Measurements from ENCODE around the gene SP8. TPM values are rescaled to one million over a fixed set of nuclear protein-coding genes. Genes with fewer than 3 reads are reported as not detected.

SP8 gene
- total RNA-seq, 2 donors from 2014 or later: not detected

DNA sequence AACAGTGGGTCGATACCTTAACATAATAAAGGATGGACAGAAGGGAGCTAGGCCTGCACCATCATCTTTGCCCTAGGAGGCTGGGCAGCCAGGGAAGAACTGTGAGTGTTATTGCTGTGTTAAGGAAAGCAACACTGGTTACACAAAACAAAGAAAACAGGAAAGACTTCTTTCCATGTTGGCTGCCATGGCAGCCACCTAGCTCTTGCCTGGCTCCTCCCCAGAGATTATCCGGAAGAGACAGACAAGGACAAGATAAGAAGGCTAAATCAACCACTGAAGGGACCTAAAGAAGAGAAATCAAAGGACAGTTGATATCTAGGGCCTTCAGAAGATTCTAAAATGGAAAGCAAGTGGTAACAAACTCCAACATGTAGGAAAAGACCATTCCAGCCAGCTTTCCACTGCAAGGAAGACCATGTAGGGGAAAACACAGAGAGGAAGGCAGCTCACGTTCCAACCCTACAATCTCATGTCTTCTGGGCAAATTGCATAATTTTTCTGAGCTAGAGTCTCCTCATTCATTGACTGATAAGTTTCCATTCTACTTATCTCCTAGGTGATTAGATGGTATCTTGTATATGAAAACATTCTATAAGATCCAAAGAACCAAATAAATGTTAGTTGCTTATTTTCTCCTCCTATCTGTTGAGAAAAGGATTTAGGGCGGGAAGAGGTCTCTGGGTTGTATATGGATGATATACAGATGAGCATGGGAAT lies 51.2 kb downstream of the SP8 start:
- 58 to 69% methylated on average over 4 of the region's 4 CpGs for WGBS, 2 donors
- intact Hi-C loops (cut with DNase I): no loop called here
- Histone ChIP-seq H3K4me3 (no peak overlapping the region), H3K4me1 (no peaks in the 10 kb centered on the region), H3K27ac (no peak overlapping the region), H3K9me3 (no peaks in the 10 kb centered on the region), H3K36me3 (replicated peaks in 1 of 2; ENCODE audit: insufficient read depth in 1 of 2, low read depth in 2 of 2) (no peaks in the 10 kb centered on the region), H3K27me3 (no peaks in the 10 kb centered on the region)
- TF ChIP-seq POLR2A (IDR thresholded peaks at IDR 0.05): no peak
- TF ChIP-seq, protein P1, sequence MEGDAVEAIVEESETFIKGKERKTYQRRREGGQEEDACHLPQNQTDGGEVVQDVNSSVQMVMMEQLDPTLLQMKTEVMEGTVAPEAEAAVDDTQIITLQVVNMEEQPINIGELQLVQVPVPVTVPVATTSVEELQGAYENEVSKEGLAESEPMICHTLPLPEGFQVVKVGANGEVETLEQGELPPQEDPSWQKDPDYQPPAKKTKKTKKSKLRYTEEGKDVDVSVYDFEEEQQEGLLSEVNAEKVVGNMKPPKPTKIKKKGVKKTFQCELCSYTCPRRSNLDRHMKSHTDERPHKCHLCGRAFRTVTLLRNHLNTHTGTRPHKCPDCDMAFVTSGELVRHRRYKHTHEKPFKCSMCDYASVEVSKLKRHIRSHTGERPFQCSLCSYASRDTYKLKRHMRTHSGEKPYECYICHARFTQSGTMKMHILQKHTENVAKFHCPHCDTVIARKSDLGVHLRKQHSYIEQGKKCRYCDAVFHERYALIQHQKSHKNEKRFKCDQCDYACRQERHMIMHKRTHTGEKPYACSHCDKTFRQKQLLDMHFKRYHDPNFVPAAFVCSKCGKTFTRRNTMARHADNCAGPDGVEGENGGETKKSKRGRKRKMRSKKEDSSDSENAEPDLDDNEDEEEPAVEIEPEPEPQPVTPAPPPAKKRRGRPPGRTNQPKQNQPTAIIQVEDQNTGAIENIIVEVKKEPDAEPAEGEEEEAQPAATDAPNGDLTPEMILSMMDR (IDR thresholded peaks at IDR 0.05): no peak
- no peak for DNase-seq
- no peak for ATAC-seq

Other genes with a start within 250 kb of the SP8 start
- under 1 TPM in 1 of 2 donors, not detected in 1; 0.26 TPM for gene ABCB5, start 171.2 kb downstream of the SP8 start, total RNA-seq

Data from body of pancreas (tissue), 4 donors.